A673 (cell line): ENCODE measurements around the gene DNAJC2. TPM values are rescaled to one million over a fixed set of nuclear protein-coding genes. Genes with fewer than 3 reads are reported as not detected.

Experiments used
- BruUV-seq: library from RNA; stranded (reverse); fragments of 400-500 nt; replicated peaks from 2 replicates; lab custom pipeline; 2021; lab: Mats Ljungman, UMichigan
- CTCF ChIA-PET: fragments of 300-600 bp; sonication (Branson Sonifier 250); formaldehyde crosslinking; loops from one replicate; lab custom pipeline; 2022; ENCODE audit warnings: antibody characterized with exemption; lab: Charles Lee
- POLR2A ChIA-PET: fragments of 300-600 bp; sonication (Branson Sonifier 250); formaldehyde crosslinking; loops from one replicate; lab custom pipeline; 2022; ENCODE audit warnings: antibody characterized with exemption; ENCODE audit not compliant: low non-redundant PET; lab: Charles Lee
- DNase-seq: peaks from one replicate; pipeline ENCODE4 v3.0.0-alpha.2; 2015; ENCODE audit warnings: low spot score
- H3K27ac ChIP-seq: fragments of 200-600 bp; sonication (generic); 2 replicates; pipeline ENCODE4 v1.5.1; 2016; ENCODE audit warnings: mixed run types, low read depth, mild to moderate bottlenecking, mixed read lengths, antibody characterized with exemption, low read length; ENCODE audit not compliant: poor library complexity, severe bottlenecking
- H3K27me3 ChIP-seq: fragments of 200-600 bp; sonication (generic); replicated peaks from 2 replicates; pipeline ENCODE4 v1.6.1; 2017; ENCODE audit warnings: mixed run types, low read depth, mild to moderate bottlenecking, mixed read lengths, antibody characterized with exemption, low read length; ENCODE audit not compliant: insufficient read depth, poor library complexity
- H3K36me3 ChIP-seq: fragments of 200-600 bp; sonication (generic); 2 replicates; pipeline ENCODE4 v1.6.1; 2016; ENCODE audit warnings: mixed run types, mild to moderate bottlenecking, mixed read lengths, antibody characterized with exemption, low read length; ENCODE audit not compliant: insufficient read depth, poor library complexity, severe bottlenecking
- H3K4me1 ChIP-seq: fragments of 200-600 bp; sonication (generic); 2 replicates; pipeline ENCODE4 v1.6.1; 2017; ENCODE audit warnings: mixed run types, mild to moderate bottlenecking, mixed read lengths, antibody characterized with exemption, low read length; ENCODE audit not compliant: insufficient read depth, poor library complexity, severe bottlenecking
- H3K4me3 ChIP-seq: fragments of 200-600 bp; sonication (generic); 2 replicates; pipeline ENCODE4 v1.5.1; 2016; ENCODE audit warnings: low read depth, mixed run types, mild to moderate bottlenecking, mixed read lengths, low read length; ENCODE audit not compliant: poor library complexity, severe bottlenecking
- H3K9me3 ChIP-seq: fragments of 200-600 bp; sonication (generic); 2 replicates; pipeline ENCODE4 v1.6.1; 2016; ENCODE audit warnings: mixed run types, low read depth, mild to moderate bottlenecking, mixed read lengths, antibody characterized with exemption, low read length; ENCODE audit not compliant: poor library complexity, severe bottlenecking
- CTCF ChIP-seq: fragments of 300-800, 200-600 bp; sonication (generic); conservative IDR thresholded peaks from 2 replicates; pipeline ENCODE4 v1.5.1; 2017; ENCODE audit warnings: low read depth, mild to moderate bottlenecking, antibody characterized with exemption, low read length, moderate library complexity, mixed read lengths
- EZH2 ChIP-seq: fragments of 200-600 bp; sonication (generic); IDR thresholded peaks from 2 replicates; pipeline ENCODE4 v1.6.1; 2017; ENCODE audit warnings: borderline replicate concordance, low read depth, mild to moderate bottlenecking, mixed read lengths, antibody characterized with exemption, low read length; ENCODE audit not compliant: poor library complexity, severe bottlenecking
- intact Hi-C: fragments of 100-400 bp; cut with micrococcal nuclease; formaldehyde crosslinking; loops from one replicate; pipeline ENCODE4 v1.10.0; 2022; ENCODE audit not compliant: unreplicated experiment
- total RNA-seq: library from RNA; stranded (reverse); gene quantifications from 2 replicates; pipeline ENCODE4 v1.2.3, GENCODE V29; 2021

DNAJC2 gene
- total RNA-seq, 1 experiment from 2014 or later: 76.8 TPM

GRCh38 chr7:103349805-103350204, 5.2 kb upstream of the DNAJC2 start:
- DNase-seq: no peak
- BruUV-seq: no TSS peak
- H3K4me3 ChIP-seq: peak overlapping the region; percentile 75
- ChIA-PET POLR2A (interaction anchor here (0.7 kb wide), 1 partner anchor 8 kb away, joined by 4 read pairs; no protein-coding TSS in a partner anchor), CTCF (no interaction called here)
- peaks cover 30% of the 10 kb centered on the region for H3K36me3 ChIP-seq
- no peaks in the 10 kb centered on the region for H3K9me3 ChIP-seq
- H3K4me1 ChIP-seq: peaks cover 35% of the 10 kb centered on the region
- H3K27me3 ChIP-seq: no peaks in the 10 kb centered on the region
- intact Hi-C loops: no loop called here
- no peak for TF ChIP-seq CTCF
- TF ChIP-seq EZH2: no peak
- H3K27ac ChIP-seq: no peak overlapping the region

- peaks cover 22% of the 10 kb centered on the region for H3K36me3 ChIP-seq
- ChIA-PET CTCF (no interaction called here), POLR2A (no interaction called here)
- intact Hi-C loops: no loop called here
- no TSS peak for BruUV-seq
- H3K27me3 ChIP-seq: no peaks in the 10 kb centered on the region
- peak overlapping the region; percentile 75 for H3K4me3 ChIP-seq
- no peak for DNase-seq
- H3K4me1 ChIP-seq: peaks cover 35% of the 10 kb centered on the region
- TF ChIP-seq EZH2: no peak
- TF ChIP-seq CTCF: no peak
- H3K9me3 ChIP-seq: no peaks in the 10 kb centered on the region
- H3K27ac ChIP-seq: no peak overlapping the region
These were observed 4.4 kb upstream of the DNAJC2 start for GRCh38 chr7:103348959-103349358.

GRCh38 chr7:103348452-103348851, 3.9 kb upstream of the DNAJC2 start:
- H3K4me1 ChIP-seq: peaks cover 36% of the 10 kb centered on the region
- peak overlapping the region; percentile 89 for H3K27ac ChIP-seq
- ChIA-PET CTCF (no interaction called here), POLR2A (no interaction called here)
- intact Hi-C loops: no loop called here
- H3K27me3 ChIP-seq: no peaks in the 10 kb centered on the region
- H3K36me3 ChIP-seq: peaks cover 17% of the 10 kb centered on the region
- no peaks in the 10 kb centered on the region for H3K9me3 ChIP-seq
- no TSS peak for BruUV-seq
- DNase-seq: no peak
- peak overlapping the region; percentile 75 for H3K4me3 ChIP-seq
- TF ChIP-seq EZH2 (no peak), CTCF (no peak)
